Tibial artery (tissue), 4 donors: ENCODE results near the gene LPP.

Experiments
- DNase-seq, 2 donors: peaks; one replicate each; pipeline ENCODE4 v3.0.0-alpha.2; 2019
- H3K27ac ChIP-seq, 2 donors: fragments of 200-600 bp; sonication (generic) in 1 of 2; 1 replicate in 1 of 2; 2 replicates in 1 of 2; pipeline ENCODE4 v1.5.1; 2018 to 2019; ENCODE audit warnings: mild to moderate bottlenecking in 1 of 2
- H3K27me3 ChIP-seq, 2 donors: fragments of 200-600 bp; sonication (generic) in 1 of 2; one replicate each; pipeline versions ENCODE4 v1.5.1 to v1.6.0; 2016 to 2019
- H3K36me3 ChIP-seq, 3 donors: fragments of 200-600 bp; sonication (generic) in 2 of 3; one replicate each; pipeline ENCODE4 v1.5.1; 2016 to 2019; ENCODE audit warnings: mild to moderate bottlenecking in 2 of 3
- H3K4me1 ChIP-seq, 4 donors: fragments of 200-600 bp; sonication (generic) in 2 of 4; 1 replicate in 3 of 4; 2 replicates in 1 of 4; pipeline ENCODE4 v1.5.1; 2016 to 2019
- H3K4me3 ChIP-seq, 2 donors: fragments of 200-600 bp; sonication (generic) in 1 of 2; 1 replicate in 1 of 2; 2 replicates in 1 of 2; pipeline ENCODE4 v1.5.1; 2018 to 2019; ENCODE audit warnings: mild to moderate bottlenecking in 2 of 2
- H3K9me3 ChIP-seq, 3 donors: fragments of 200-600 bp; sonication (generic) in 1 of 3; one replicate each; pipeline ENCODE4 v1.5.1; 2016 to 2019
- CTCF ChIP-seq, 2 experiments: fragments of 200-600 bp in 1 of 2; fragments of 450-650 bp in 1 of 2; IDR thresholded peaks; one replicate each; pipeline ENCODE4 v1.5.1; 2017 to 2019; ENCODE audit warnings: antibody characterized with exemption in 2 of 2, mild to moderate bottlenecking in 1 of 2, moderate library complexity in 1 of 2
- intact Hi-C: fragments of 100-400 bp; cut with DNase I; formaldehyde crosslinking; loops from one replicate; pipeline ENCODE4 v1.15.0; 2023; ENCODE audit warnings: low total_unique reads

The LPP gene

DNA sequence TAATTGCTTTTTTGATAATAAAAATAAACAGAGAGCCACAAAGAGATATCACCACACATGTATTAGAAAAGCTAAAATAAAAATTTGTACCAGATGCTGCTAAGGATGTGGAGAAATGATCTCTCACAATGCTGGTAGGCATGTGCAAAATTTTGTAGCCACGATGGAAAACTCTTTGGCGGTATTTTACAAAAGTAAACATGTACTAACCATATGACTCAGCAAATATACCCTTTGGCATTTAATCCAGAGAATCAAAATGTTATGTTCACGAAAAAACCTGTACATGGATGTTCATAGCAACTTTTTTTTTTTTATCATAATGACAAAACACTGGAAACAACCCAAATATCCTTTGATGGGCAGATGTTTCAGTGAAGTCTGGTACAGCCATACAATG lies 261.2 kb downstream of the LPP start:
- H3K27ac ChIP-seq, result peak overlapping the region; percentile 5 to 26
- H3K27me3 ChIP-seq, result no peaks in the 10 kb centered on the region
- peaks cover 0 to 74% (median 8%) of the 10 kb centered on the region in 4 donors for H3K4me1 ChIP-seq
- TF ChIP-seq CTCF (IDR thresholded peaks at IDR 0.05), result no peak
- no peak overlapping the region for H3K4me3 ChIP-seq
- H3K9me3 ChIP-seq, result no peaks in the 10 kb centered on the region
- no peak for DNase-seq
- intact Hi-C loops, result no loop called here
- peaks cover 0 to 3% (median 0%) of the 10 kb centered on the region in 3 donors for H3K36me3 ChIP-seq

- intact Hi-C loops, result no loop called here
- Histone ChIP-seq H3K27me3 (no peaks in the 10 kb centered on the region), H3K4me1 (peaks cover 0 to 73% (median 10%) of the 10 kb centered on the region in 4 donors), H3K9me3 (no peaks in the 10 kb centered on the region), H3K27ac (peak overlapping the region in 1 of 2 donors; percentile 26), H3K4me3 (no peak overlapping the region), H3K36me3 (no peaks in the 10 kb centered on the region)
- DNase-seq, result no peak
- no peak for TF ChIP-seq CTCF (IDR thresholded peaks at IDR 0.05)
Measured at GRCh38 chr3:188416041-188416440, 262.1 kb downstream of the LPP start.

- no peaks in the 10 kb centered on the region for H3K9me3 ChIP-seq
- peaks cover 0 to 80% (median 21%) of the 10 kb centered on the region in 4 donors for H3K4me1 ChIP-seq
- intact Hi-C loops, result no loop called here
- H3K36me3 ChIP-seq, result no peaks in the 10 kb centered on the region
- no peak for TF ChIP-seq CTCF (IDR thresholded peaks at IDR 0.05)
- DNase-seq, result peak; percentile 51 to 76
- H3K27me3 ChIP-seq, result no peaks in the 10 kb centered on the region
- no peak overlapping the region for H3K4me3 ChIP-seq
- peak overlapping the region; percentile 26 to 29 for H3K27ac ChIP-seq
Measured at GRCh38 chr3:188417271-188417696, 263.3 kb downstream of the LPP start.

DNA sequence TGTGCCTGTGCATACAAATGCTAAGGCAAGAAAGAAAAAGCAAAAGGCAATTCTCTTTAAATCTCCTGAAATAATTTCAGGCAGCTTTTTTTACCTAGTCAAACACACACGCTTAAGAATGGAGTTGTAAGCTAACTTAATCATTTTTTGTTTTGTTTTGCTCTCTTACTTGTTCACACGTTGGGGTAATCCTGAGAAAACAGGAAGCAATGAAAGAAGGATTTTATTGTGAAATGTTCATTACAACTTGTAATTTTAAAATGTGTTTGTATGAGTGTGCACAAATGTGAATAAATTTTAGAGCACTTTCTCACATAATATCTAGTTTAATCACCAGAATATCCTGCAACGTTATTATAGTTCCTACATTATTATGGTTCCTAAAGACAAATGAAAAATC lies 263.8 kb downstream of the LPP start:
- peak overlapping the region in 1 of 2 donors; percentile 26 for H3K27ac ChIP-seq

DNA sequence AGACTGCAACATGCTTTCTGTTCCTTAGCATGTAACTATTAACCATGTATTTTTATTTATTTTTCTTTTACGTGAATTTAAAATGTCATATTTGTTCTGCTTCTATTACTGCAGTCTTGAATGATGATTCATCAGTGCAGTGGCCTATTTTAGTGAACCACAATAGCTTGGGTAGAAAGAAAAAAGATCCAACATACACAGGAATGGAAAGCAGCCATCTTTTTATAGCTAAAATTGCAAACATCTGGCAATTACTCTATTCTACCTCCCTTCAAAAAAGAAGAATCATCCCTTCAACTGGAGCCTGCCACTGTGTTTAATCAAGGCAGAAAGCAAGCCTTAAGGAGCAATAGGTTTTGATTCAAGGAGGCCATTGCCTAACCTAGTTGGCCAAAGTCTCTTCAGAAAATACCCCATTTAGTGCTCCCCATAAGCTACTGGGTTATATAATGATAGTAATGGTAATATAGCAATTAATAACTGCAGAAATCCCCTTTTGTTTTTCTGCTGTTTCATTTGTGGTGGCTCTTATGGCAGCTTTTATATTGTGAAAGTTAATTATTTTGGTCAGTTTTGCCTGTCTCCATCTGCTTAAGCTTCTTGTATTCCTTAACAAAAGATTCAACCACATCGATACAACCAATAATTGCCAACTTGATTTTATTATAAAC lies 267.3 kb downstream of the LPP start:
- Histone ChIP-seq H3K27me3 (no peaks in the 10 kb centered on the region), H3K4me3 (no peak overlapping the region), H3K4me1 (peaks cover 0 to 64% (median 24%) of the 10 kb centered on the region in 4 donors), H3K9me3 (no peaks in the 10 kb centered on the region), H3K36me3 (no peaks in the 10 kb centered on the region), H3K27ac (peak overlapping the region; percentile 23 to 57)
- no peak for TF ChIP-seq CTCF (IDR thresholded peaks at IDR 0.05)
- intact Hi-C loops, result no loop called here
- DNase-seq, result no peak

More for the DNA sequence above, 263.8 kb downstream of the LPP start:
- intact Hi-C loops, result no loop called here
- Histone ChIP-seq H3K9me3 (no peaks in the 10 kb centered on the region), H3K27me3 (no peaks in the 10 kb centered on the region), H3K36me3 (no peaks in the 10 kb centered on the region), H3K4me1 (peaks cover 0 to 83% (median 23%) of the 10 kb centered on the region in 4 donors), H3K4me3 (no peak overlapping the region)
- DNase-seq, result no peak
- no peak for TF ChIP-seq CTCF (IDR thresholded peaks at IDR 0.05)
